Panc1 (cell line): ENCODE data around the gene SPRR5.

Experiments
- POLR2AphosphoS5 ChIP-seq: IDR thresholded peaks from 2 replicates; pipeline ENCODE4 v1.6.1; 2012; ENCODE audit warnings: mild to moderate bottlenecking, low read depth, low read length, moderate library complexity
- SIN3A ChIP-seq: IDR thresholded peaks from 2 replicates; pipeline ENCODE4 v1.6.1; 2012; ENCODE audit warnings: low read depth, mild to moderate bottlenecking, low read length, moderate library complexity, borderline replicate concordance; ENCODE audit not compliant: insufficient read depth
- TF ChIP-seq, protein P1 (sequence below): fragments of 450-650 bp; IDR thresholded peaks from 2 replicates; pipeline ENCODE4 v1.5.1; 2017; ENCODE audit warnings: mild to moderate bottlenecking

DNA sequence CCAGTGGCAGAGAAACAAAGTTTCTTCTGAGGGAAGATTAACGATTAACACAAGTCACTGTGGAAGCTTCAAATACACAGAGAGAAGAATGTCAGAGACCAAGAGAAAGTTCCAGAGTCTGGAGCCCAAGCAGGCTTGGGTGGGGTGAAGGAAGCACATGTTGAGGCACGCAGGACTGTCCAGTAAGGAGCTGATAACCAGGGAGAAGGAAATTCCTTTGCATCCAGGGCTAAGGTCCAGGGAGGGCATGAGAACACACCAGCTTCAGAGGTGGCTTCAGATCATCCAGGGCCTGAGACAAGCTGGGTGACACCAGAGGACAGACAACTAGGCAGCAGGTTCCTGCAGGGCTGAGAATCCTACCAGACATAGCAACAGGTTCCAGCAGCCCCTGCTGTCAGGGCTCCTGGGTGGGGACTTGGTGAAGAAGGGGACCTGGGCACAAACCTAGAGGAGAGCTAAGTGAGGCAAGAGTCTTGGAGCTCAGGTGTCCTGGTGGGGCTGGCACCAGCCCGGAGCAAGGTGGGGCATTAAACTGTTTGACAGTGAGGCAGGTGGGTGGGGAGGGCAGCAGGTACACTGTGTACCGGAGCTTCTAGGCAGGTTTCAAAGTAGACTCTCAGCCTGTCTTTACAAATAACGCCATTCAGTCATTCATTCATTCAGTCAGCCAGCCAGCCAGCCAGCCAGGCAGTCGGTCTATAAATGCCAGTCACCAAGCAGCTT, 34.3 kb downstream of the SPRR5 start:
- TF ChIP-seq, protein P1, sequence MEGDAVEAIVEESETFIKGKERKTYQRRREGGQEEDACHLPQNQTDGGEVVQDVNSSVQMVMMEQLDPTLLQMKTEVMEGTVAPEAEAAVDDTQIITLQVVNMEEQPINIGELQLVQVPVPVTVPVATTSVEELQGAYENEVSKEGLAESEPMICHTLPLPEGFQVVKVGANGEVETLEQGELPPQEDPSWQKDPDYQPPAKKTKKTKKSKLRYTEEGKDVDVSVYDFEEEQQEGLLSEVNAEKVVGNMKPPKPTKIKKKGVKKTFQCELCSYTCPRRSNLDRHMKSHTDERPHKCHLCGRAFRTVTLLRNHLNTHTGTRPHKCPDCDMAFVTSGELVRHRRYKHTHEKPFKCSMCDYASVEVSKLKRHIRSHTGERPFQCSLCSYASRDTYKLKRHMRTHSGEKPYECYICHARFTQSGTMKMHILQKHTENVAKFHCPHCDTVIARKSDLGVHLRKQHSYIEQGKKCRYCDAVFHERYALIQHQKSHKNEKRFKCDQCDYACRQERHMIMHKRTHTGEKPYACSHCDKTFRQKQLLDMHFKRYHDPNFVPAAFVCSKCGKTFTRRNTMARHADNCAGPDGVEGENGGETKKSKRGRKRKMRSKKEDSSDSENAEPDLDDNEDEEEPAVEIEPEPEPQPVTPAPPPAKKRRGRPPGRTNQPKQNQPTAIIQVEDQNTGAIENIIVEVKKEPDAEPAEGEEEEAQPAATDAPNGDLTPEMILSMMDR = no peak
- TF ChIP-seq POLR2AphosphoS5 = no peak
- TF ChIP-seq SIN3A = no peak
